DLD1 (cell line): ENCODE results near the gene CYP46A1.

Experiments
- in situ Hi-C: cut with HindIII; loops from 2 replicates; pipeline ENCODE4 v1.10.0; 2017; ENCODE audit warnings: low sequenced_read_pairs

Gene CYP46A1

DNA sequence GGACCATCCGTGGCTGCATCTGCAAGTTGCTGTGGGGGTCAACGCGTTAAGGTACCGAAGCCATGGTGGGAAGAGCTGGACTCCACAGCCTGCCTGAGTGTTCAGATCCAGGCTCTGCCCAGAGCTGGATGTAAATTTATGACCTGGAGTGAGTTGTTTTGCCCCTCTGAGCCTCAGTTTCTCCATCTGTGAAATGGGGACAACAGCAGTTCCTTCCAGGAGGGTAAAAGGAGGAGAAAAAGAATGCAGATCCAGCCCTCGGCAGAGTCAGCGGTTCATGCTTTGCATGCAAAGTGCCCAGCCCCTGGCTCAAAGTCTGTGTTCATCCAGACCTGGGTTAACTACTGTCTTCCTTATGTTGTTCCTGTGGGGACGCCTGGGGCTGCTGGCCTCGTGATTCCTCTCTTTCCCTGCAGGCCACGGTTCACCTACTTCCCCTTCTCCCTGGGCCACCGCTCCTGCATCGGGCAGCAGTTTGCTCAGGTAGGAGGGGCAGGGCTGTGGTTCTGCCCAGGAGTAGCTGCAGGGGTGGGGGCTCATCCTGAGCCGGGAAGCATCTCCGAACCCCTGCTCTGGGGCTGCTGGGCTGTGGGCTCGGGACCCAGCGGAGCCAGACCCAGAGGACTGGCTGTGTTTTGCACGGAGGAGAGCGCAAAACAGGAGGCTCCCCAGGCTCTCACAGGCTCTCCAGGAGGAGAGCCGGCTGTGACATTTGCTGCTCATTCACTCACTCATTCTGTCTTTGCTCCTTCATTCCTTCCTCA is 41.9 kb downstream of the CYP46A1 start:
- in situ Hi-C loops = no loop called here

GRCh38 chr14:99726538-99727095 is 42.5 kb downstream of the CYP46A1 start:
- in situ Hi-C loops = no loop called here

DNA sequence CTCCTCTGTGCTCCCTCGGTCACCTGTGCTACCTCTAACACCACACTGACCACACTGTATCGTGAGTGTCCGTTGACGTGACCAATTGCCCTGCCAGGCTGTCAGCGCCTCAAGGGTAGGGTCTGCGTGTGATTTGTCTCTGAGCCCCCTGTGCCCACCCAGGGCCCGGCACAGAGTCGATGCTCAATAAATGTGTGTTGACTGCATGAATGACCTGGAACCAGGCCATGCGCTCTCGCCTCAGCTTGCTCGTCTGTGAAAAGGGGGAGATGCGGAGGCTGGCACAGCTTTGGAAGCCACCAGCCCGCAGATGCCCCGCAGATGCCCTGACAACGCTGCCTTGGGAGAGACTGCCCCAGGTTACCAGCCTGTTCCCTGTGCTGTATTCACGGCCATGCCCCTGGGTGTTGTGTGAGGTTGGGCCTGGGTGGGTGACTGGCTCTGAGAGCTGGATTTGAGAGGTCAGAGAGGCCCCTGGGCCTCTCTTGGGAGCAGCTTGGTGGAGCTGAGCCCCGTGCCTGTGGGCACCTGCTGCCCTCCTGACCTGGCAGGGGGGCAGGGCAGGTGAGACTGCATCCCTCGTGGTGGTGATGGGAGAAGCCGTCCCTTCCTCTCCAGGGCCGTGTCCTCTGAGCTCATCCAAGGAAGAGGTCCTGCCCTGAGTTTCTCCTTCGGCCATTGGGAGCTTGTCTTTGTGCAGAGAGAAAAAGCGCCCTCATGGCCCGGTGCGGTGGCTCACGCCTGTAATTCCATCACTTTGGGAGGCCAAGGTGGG is 43.2 kb downstream of the CYP46A1 start:
- in situ Hi-C loops = no loop called here

- in situ Hi-C loops = no loop called here
Measured at GRCh38 chr14:99728231-99728920, 44.3 kb downstream of the CYP46A1 start.

- in situ Hi-C loops = no loop called here
Measured at GRCh38 chr14:99728981-99729451, 44.9 kb downstream of the CYP46A1 start.

GRCh38 chr14:99729991-99730875 is 46.1 kb downstream of the CYP46A1 start:
- in situ Hi-C loops = no loop called here

- in situ Hi-C loops = no loop called here
Measured at GRCh38 chr14:99730876-99731546, 46.9 kb downstream of the CYP46A1 start.

DNA sequence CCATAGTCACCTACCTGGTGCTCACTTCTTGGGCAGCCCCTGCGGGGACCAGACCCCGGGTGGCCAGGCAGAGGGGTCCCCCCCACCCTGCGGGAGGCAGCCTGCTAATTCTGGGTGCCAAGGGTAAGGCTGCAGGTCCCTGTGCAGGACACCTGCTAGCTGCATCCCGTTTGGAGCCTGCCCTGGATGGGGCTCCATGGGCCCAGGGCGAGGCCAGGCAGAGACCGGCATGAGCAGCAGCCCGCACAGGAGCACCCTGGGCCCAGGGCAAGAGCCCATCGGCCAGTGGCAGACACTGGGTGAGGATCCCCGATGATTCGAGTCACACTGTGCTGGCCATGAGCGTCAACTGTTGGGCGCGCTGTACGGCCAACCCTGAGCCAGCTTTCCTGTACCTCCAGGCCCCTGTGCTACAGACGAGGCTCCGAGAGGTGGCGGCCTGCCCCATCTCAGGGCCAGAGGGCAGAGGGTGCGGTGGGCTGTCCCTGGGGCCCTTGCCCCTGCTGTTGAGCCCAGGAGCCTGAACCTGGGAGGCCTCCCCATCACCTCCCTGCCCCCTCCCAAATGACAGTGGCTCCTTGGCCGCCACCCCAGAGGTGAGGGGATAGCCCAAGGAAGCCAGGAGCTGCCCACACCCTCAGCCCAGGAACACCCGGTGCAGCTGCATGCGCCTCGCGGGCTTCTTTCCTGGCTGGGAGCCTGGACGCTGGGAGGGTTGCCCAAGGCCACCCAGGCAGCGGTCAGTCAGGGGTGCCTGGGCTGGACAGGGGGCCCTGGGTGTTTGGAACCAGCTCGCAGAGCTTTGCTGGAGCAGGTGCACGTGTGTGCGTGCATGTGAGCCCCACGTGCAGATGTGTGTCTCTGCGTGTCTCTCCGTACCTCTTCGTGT is 47.7 kb downstream of the CYP46A1 start:
- in situ Hi-C loops = no loop called here

GRCh38 chr14:99732436-99733210 is 48.5 kb downstream of the CYP46A1 start:
- in situ Hi-C loops = no loop called here

- in situ Hi-C loops = no loop called here
Measured at GRCh38 chr14:99733211-99733539, 49.1 kb downstream of the CYP46A1 start.

DNA sequence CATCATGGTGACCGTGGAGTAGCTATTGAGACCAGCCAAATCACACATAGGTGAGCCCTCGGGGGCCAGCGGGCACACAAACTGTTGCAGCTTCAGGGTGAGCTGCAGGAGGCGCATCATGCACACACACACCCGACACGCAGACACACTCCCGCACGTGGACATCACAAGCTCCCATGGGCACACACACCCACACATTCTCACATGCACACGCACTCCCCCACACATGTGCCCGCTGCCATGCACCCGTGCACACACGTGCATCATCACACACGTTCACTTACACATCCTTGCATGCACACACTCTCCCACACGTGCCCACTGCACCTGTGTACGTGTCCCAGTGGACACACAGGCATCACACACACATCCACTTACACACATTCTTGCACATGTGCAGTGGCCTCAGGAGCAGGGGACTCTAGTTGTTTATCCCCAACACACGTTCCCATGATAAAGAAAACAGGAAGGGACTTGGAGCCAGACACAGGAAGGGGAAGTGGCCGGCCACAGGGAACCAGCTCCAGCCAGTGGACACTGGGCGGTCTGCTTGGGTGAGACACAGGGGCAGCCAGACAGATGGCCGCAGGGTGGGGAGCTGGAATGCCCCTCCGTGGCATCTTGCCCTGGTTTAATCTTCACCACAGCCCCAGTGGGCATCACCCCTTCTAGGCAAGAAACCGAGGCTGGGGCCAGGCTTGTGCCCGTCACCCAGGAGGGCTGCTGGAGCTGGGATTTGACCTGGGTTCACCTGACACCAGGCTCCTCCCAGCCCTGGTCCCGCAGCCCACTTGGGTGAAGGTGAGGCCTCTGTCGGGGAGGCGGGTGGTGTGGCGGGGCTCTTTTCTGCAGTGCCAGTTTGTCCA is 49.7 kb downstream of the CYP46A1 start:
- in situ Hi-C loops = no loop called here

DNA sequence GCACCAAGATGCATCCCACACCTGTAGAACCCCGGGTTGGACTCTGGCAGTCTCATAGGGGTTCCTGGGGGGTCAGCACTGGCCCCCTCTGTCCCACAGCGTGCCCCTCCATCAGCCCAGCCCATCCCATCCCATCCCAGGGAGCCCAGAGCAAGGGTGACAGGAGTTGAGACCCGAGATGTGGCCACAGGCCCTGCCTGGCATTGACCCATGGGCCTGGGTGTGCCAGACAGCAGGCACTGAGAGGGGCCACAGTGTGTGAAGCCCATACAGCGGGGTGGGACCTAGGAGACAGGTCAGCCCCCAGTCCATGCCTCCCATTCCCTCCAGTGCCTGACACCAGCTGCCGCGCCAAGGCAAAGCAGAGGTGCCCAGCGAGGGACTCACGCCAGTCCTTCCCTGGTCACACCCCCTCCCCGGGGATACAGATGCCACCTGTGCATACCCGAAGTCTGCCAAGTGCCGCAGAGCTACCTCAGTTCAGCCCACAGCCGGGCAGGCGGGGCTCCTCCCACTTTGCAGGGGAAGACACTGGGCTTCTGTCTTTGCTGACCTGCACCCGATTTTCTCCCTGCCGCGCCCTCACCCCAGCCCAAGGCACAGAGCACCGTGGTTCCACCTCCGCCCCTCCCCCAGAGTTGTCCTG is 50.4 kb downstream of the CYP46A1 start:
- in situ Hi-C loops = no loop called here

- in situ Hi-C loops = no loop called here
Measured at GRCh38 chr14:99735189-99736135, 51.4 kb downstream of the CYP46A1 start.

DNA sequence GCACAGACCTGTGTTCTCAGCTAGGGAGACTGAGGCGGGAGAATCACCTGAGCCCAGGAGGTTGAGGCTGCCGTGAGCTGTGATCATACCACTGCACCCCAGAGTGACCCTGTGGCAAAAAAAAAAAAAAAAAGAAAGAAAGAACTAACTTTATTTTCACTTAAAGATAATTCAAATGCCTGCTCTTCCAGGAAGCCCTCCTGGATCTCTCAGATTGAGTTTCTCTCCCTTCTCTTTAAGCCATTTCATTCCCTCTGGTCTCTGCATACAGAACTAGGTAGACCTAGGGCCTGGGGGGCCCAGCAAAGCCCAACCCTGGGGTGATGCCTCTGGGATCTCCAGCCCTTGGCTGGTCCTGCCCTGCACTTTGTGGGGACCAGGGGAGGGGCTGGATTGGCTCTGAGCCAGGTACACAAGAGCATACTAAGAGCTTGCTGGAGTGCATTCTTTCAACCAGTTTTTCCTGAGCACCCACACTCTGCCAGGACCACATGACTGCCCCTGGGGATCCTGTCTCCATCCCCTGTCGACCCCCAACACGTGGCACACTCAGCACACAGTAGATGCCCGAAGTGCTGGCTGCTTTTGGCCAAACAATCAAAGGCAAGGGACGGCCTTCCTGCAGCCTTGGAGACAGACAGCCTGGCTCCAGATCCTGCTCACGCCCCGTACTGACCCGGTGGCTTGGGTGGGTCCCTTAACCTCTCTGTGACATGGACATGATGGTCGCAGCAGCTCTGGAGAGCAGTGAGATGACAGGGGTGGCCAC is 52.7 kb downstream of the CYP46A1 start:
- in situ Hi-C loops = no loop called here

GRCh38 chr14:99737451-99737951 is 53.4 kb downstream of the CYP46A1 start:
- in situ Hi-C loops = no loop called here
